Fibroblast of lung (primary cell): ENCODE results near the gene OTUB2.

Experiments
- CTCF ChIP-seq, 2 donors: IDR thresholded peaks in 1 of 2; conservative IDR thresholded peaks in 1 of 2; 1 replicate in 1 of 2; 2 replicates in 1 of 2; pipeline ENCODE4 v1.5.1; 2011 to 2012; ENCODE audit warnings: low read length in 2 of 2, control low read depth in 1 of 2, inconsistent platforms in 1 of 2, low read depth in 1 of 2, mild to moderate bottlenecking in 1 of 2
- EZH2 ChIP-seq: IDR thresholded peaks from 2 replicates; pipeline ENCODE4 v1.5.1; 2012; ENCODE audit warnings: low read length, control low read depth, mild to moderate bottlenecking; ENCODE audit errors: missing control alignments

- TF ChIP-seq EZH2 = no peak
- TF ChIP-seq CTCF (conservative IDR thresholded peaks at IDR 0.05 in 1 of 2, IDR thresholded peaks at IDR 0.05 in 1 of 2; ENCODE audit: low read depth in 1 of 2, low read length in 2 of 2) = no peak
These were observed 71.0 kb downstream of the OTUB2 start for GRCh38 chr14:94097091-94097490.
